GM19035 (cell line): ENCODE measurements around the gene SPINDOC.
A peak's percentile ranks its signal among the peaks of the same experiment; 100 is the strongest.

Experiments
- ATAC-seq: cut with Tn5 transposase; IDR thresholded peaks from one replicate; pipeline ENCODE4 v1.9.1; 2021; ENCODE audit not compliant: unreplicated experiment

Gene SPINDOC

GRCh38 chr11:63829823-63830489, 16.7 kb downstream of the SPINDOC start:
- ATAC-seq: no peak

GRCh38 chr11:63831326-63831725, 18.1 kb downstream of the SPINDOC start:
- no peak for ATAC-seq

DNA sequence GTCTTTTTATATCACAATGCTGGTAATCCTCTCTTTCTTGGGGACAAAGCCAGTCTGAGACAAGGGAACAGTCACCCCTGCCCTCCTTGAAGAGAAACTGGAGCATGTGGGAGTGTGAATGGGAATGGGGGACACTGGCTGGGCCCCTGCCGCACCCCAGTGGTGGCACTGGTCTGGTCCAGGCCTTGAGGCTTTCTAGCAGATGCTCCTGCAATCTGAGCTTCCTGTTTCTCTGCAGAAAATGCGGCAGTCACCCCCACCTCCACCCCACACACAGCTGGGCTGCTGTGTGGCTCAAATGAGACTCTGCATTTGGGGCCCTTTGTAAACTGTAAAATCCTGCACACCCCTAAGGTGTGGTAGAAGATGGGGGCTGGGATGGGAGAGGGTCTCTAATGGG, 19.1 kb downstream of the SPINDOC start:
- ATAC-seq: no peak

DNA sequence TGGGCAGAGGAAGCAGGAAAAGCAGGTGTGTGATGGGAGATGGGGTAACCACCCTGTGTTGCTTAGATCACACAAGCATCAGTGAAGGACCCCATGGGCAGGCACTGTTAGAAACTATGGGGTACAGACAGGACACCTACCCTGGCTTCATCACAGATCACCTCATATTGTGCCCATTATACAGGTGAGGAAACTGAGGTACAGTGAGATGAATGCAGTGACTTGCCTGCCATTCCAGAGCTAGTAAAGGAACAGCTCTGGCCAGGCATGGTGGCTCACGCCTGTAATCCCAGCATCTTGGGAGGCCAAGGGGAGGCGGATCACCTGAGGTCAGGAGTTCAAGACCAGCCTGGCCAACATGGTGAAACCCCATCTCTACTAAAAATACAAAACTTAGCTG, 19.8 kb downstream of the SPINDOC start:
- no peak for ATAC-seq

- ATAC-seq: no peak
Observed at GRCh38 chr11:63834535-63835157, 21.4 kb downstream of the SPINDOC start.

GRCh38 chr11:63835158-63835545, 21.9 kb downstream of the SPINDOC start:
- ATAC-seq: no peak

- ATAC-seq: no peak
Observed at GRCh38 chr11:63837027-63837688, 23.9 kb downstream of the SPINDOC start.

DNA sequence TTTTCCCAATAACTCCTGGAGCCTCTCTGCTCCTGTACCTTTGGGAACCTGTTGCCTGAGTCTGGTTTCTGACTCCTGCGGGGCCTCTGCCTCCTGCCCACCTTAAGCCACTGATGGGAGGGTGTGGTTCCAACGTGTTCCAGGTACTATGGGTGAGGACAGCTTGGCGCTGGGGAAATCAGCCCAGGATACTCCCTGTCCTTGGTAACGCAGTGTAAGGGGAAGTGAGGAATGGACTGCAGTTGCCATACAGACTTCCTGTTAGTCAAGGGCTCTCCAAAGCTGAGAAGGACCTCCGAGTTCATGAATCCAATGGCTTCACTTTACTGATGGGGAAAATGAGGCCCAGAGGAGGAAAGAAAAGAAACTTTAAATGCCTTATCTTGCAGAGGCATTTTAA, 24.5 kb downstream of the SPINDOC start:
- ATAC-seq: no peak

DNA sequence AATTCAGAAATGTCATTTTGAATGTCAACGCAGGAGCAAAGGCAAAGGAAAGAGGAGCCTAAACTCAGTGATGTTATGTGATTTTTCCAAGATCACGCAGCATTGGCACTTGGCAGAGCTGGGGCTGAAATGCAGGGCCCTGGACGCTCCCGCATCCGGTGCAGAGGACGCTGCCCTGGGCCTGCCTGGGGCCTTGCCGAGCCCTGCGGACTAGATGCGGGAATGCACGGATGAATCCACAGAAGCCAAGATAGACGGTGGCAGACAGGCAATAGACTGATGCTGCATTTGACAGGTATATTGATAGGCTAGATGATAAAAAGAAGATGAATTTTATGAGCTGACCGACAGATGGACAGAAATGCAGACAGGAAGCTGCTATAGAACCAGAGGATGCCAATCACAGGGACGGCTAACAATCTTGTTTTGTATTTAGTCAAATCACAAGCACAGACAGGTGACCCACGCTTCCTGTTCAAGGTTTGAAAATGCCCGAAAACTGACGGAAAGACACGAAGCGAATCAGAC, 25.0 kb downstream of the SPINDOC start:
- no peak for ATAC-seq

DNA sequence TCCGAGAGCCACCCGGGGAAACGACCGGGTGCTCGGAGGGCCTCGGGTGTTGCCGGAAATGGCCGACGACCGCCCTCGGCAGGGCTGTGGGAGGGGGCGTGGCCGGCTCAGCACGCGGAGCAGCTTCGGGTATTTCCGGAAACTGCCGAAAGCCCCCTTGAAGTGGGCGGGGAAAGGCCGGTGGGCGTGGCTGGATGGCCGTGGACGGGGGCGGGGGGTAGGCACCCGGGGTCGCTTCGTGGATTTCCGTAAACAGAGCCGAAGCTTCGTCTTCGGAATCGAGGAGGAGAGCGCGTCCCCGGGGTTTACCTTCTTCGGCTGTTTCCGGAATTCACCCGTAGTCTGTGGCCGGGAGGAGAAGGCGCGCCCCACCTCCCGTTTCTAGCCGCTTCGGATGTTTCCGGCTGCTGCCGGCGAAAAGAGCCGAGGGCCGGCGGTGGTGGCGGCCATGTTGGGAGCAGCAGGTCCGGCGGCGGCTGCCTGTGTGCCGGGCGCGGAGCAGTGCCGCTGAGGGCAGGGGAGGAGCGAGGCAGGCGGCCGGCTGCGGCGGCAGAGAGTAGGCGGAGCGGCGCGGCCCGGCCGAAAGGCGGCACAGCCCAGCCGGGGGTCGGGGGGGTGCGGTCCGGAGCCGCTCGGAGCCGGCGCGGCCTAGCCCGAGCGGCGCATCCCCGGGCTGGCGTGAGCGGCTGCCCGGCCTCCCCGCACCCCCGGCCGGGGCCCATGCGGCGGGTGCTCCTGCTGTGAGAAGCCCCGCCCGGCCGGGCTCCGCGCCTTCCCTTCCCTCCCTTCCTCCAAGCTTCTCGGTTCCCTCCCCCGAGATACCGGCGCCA, 25.6 kb downstream of the SPINDOC start, which contains the start of gene MARK2:
Gene MARK2, plus strand, starts transcription at position 433 of the 830 bp plus-strand sequence. Its CDS starts 397 bp downstream, at position 830.
- peak; percentile 80 for ATAC-seq

GRCh38 chr11:63839508-63840355, 26.5 kb downstream of the SPINDOC start:
- ATAC-seq: peak; percentile 5

DNA sequence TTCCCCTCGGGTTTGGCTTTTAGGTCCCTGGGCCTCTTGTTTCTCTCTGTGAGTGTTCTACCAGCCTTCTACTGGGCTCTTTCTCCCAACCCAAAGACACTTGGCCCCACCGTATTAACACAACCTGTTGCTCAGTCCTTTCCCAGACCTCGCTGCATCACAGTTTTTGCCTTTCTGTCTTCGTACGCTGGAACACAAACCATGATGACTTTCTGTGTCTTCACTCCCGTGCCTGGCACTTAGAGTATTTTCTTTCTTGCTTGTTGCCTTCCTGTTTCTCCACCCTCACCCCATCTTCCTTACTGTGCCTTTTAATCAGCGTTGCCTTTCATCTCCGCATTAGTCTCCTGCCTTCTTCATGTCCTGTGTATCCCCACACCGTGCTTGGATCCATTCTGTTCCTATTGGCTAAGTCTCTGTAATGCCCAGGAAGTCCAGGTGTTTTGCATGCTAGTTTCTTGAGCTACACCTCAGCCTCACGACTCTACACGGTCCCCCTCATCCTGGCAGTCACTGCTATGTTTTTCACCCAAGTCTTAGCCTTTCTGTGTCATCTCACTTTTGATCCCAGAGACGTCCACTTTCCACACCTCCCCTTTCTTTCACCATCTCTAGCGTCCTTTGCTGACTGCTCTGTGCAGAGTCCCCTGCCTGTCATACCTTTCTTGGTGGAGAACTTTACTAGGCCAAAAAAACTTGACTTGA, 27.3 kb downstream of the SPINDOC start:
- no peak for ATAC-seq

GRCh38 chr11:63841554-63841953, 28.3 kb downstream of the SPINDOC start:
- ATAC-seq: no peak

DNA sequence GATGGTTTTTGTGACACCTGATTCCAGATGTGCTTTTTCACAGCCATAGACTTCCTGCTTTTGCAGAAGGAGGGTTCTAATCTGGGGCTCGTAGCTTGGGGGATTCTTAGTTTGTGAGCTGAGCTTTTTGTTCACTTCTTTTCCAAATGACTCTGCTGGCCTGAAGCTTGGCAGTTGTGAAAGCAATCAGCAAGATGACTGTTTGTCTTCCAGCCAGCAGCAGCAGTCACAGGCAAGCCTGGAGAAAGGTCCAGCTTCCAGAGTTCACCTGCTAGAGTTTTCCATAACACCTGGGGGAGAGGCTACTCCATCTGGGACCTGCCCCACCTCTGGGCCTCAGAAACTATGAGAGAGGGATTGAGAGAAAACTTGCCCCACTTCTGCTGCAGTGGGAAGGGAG, 29.8 kb downstream of the SPINDOC start:
- ATAC-seq: no peak

GRCh38 chr11:63844836-63845235, 31.6 kb downstream of the SPINDOC start:
- ATAC-seq: no peak

DNA sequence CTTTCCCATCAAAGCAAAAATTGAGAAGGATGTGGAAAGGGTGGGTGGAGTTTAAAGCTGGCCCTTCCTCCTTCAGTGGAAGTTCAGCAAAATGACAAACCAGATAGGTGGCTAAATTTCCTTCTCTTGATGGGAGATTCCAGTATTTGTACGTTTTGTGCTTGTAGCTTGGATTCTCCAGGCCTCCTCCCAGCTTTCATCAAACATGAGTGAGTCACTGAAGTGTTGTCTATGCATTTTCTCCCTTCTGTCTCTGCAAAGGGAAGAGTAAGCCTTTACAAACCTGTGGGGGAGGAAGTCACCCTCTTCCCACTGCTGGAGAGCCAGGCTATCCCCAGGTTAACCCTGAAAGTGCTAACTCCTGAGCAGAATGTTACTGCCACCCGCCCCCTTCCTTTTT, 32.0 kb downstream of the SPINDOC start:
- no peak for ATAC-seq

GRCh38 chr11:63845911-63846310, 32.7 kb downstream of the SPINDOC start:
- no peak for ATAC-seq

DNA sequence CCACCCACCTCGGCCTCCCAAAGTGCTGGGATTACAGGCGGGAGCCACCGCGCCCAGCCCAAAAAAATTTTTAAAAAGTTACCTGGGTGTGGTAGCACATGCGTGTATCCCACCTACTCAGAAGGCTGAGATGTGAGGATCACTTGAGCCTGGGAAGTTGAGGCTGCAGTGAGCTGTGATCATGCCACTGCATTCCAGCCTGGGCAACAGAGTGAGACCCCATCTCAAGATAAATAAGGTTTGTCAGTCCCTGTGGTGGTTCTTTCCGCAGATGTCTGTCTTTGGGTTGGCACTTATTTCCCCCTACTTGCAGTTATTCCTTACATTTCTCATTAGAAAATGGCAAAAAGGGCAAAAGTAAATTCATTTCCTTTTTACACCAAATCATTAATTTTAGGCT, 33.6 kb downstream of the SPINDOC start:
- no peak for ATAC-seq

DNA sequence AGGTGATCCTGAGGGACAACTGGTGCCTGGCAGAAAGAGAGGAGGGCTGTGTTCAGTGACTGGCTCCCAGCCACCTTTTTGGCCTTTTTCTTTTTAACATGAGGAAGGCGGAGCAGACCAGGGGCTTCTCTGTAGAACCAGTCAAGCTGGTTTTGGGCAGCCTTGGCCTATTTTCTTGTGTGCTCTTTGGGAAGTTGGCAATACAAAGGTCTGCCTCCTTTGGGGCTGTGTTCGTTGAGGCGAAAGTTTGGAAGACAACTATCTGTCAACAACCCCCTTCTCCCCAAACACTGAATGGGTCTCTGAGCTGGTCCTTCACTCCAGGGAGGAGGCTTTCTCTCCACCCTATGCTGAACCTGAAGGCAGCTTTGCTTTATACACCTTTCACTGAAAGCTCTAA, 34.1 kb downstream of the SPINDOC start:
- no peak for ATAC-seq

- ATAC-seq: no peak
Observed at GRCh38 chr11:63849691-63850090, 36.4 kb downstream of the SPINDOC start.
